GM15510 (cell line): ENCODE measurements around the gene XKR7.

Experiments
- POLR2A ChIP-seq: IDR thresholded peaks from 3 replicates; pipeline ENCODE4 v1.6.1; 2011; ENCODE audit warnings: borderline replicate concordance; ENCODE audit not compliant: insufficient read length; ENCODE audit errors: extremely low read depth

XKR7 gene

DNA sequence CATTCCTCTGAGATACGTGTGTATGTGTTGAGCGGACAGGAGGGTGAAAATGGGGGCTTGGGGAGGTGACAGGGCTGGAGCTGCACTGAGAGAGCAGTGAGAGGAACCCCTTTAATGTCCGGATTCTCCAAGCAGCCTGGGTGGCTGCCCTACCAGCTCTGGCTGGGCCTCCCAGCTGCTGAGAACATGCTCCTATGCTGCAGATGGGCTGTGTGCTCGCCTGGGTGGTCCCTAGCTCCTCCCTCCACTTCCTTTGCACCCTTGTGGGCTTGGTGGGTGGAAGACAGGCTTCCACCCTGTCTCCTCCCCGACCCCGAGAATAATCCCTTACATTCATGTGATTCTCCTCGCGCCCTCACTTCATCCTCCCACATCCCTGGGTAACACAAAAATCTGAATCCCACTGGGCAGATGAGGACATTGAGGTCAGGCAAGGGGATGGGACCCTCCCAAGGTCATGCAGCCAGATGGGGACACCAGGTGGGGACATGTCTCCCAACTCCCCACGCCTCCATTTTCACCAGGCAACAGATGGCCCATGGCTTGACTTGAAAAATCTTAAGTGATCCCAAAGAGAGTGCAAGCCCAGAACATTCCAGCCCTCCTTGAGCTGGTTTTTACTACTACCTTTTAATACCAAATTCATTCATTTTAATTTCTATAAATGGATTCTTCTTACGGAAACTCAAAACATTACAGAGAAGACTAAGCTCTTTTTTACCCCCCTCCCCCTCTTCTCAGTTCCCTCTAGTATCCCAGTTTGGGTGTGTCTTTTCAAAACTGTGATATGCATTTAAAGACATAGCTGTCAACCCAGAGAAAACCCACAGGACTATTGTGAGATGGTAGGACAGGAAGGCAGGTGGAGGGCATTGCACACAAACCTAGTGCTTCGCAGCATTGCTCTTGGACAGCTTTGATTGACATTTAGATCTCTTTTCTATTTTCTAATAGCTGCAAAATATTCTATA lies 11.1 kb upstream of the XKR7 start:
- TF ChIP-seq POLR2A: no peak

DNA sequence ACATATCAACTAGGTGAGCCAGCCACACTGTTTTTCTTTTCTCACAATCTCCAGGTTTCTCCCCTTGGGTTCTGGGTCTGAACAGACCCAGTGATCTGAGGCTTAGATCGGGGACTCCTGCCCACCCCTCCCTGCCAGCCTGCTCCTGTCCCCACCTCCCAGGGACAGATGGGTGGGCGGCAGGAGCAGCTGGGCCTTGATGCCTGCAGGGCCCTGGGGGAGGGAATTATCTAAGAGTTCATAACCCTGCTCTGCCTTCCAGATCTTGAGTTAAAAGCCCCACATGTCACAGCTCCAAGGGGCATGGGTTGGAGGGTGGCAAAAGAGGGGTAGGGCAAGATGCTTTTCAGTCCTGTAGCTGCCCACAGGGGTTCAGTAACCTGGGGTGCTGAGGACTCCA lies 5.2 kb upstream of the XKR7 start:
- no peak for TF ChIP-seq POLR2A

- TF ChIP-seq POLR2A: no peak
These were observed 4.1 kb upstream of the XKR7 start for GRCh38 chr20:31963889-31964288.

GRCh38 chr20:31966991-31967655 lies 828 bp upstream of the XKR7 start:
- TF ChIP-seq POLR2A: no peak

DNA sequence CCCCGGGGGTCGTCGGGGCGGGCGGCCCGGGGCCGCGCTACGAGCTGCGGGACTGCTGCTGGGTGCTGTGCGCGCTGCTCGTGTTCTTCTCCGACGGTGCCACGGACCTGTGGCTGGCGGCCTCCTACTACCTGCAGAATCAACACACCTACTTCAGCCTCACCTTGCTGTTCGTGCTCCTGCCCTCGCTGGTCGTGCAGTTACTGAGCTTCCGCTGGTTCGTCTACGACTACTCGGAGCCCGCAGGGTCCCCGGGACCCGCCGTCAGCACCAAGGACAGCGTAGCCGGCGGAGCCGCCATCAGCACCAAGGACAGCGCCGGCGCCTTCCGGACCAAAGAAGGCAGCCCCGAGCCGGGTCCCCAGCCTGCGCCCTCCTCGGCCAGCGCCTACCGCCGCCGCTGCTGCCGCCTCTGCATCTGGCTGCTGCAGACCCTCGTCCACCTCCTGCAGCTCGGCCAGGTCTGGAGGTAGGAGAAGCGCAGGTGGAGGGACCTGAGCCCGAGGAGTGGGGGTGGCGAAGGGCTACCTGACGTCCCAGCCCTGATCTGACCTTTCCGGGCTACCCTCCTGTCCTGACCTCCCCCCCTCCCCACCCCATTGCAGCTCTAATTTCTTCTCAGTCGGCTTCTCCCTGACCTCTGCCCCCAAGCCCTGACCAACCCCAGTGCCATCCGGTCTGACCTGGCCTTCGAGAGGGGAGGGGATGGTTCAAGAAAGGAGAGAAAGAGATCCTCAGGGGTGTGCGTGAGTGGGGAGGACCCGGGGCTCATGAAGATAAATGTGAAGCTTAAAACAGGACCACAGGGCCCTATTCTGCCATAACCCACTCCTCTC lies 558 bp downstream of the XKR7 start:
- TF ChIP-seq POLR2A: no peak

GRCh38 chr20:31969991-31970390 lies 2.0 kb downstream of the XKR7 start:
- no peak for TF ChIP-seq POLR2A

- TF ChIP-seq POLR2A: no peak
These were observed 4.6 kb downstream of the XKR7 start for GRCh38 chr20:31972471-31973021.

- no peak for TF ChIP-seq POLR2A
These were observed 6.3 kb downstream of the XKR7 start for GRCh38 chr20:31974296-31974695.

- TF ChIP-seq POLR2A: no peak
These were observed 7.1 kb downstream of the XKR7 start for GRCh38 chr20:31974951-31975487.

DNA sequence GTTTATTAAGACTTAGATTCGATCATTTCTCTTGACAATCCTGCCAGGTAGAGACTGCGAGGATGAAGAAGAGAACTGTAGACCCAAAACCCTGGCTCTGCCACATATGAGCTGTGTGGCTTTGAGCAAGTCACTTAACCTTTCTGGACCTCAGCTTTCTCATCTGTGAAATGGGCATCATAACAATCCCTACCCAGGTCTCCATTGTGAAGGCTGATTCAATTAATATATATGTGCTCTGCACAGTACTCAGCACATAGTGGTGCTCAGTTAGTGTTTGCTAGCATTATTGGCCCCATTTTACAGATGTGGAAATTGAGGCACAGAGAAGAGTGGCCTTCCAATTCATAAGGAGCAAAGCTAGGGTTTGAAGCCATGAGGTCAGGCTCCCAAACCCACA lies 7.9 kb downstream of the XKR7 start:
- TF ChIP-seq POLR2A: no peak

DNA sequence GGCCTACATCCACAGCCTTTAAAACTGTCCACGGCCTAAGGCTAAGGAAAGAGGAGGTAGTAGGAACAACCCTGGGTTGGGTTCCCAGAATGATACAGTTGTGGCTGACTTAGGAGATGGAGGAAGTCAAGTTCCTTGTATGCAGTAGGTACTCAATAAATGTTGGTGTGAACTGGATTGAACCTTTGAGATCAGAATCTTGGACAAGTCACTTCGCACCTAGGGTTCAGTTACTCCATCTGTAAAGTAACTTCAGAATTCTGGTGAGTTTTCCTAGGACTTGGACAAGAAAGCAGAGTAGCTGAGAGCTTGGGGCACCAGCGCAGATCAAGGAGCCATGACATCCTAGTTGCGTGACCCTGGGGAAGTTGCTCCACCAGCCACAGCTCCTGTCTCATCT lies 9.1 kb downstream of the XKR7 start:
- no peak for TF ChIP-seq POLR2A

DNA sequence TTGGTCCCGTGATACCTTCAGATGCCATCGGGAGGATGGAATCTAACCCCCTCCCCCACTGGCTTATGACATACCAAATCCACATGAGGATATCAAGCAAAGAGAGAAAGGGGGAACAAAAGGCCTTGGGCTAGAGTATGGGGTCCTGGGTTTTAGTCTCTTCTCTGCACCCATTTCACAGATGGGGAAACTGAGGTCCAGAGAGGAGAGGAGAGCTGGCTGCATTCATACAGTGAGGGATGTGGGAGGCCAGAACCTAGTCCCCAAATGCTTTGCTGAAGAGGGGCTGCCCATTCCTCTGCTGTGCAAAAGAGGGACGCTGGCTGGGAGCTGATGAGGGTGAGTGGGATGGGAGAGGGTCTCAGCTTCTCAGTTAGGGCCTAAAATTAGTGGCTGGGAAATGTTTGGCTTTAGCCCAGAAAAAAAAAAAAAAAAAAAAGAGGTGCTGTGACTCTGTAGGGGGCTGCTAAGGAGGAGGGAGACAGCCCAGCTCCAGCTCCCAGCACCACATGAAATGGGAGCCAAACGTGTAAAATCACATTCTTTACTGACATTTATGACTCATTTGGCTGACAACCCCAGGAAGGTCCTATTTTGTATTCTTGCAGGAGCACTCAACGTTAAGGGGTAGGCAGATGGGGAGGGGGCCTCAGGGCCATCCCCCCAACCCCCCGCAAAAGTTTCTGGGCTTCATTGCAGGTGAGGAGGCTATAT lies 11.9 kb downstream of the XKR7 start:
- no peak for TF ChIP-seq POLR2A

- TF ChIP-seq POLR2A: no peak
These were observed 13.8 kb downstream of the XKR7 start for GRCh38 chr20:31981784-31982183.

- TF ChIP-seq POLR2A: no peak
These were observed 17.1 kb downstream of the XKR7 start for GRCh38 chr20:31984981-31985471.
